T1000 (cell line): ENCODE results near the gene ISCU.

Experiments
- DNase-seq: peaks from one replicate; lab custom pipeline; 2025; ENCODE audit warnings: mixed read lengths; lab: John Stamatoyannopoulos, UW

The ISCU gene

DNA sequence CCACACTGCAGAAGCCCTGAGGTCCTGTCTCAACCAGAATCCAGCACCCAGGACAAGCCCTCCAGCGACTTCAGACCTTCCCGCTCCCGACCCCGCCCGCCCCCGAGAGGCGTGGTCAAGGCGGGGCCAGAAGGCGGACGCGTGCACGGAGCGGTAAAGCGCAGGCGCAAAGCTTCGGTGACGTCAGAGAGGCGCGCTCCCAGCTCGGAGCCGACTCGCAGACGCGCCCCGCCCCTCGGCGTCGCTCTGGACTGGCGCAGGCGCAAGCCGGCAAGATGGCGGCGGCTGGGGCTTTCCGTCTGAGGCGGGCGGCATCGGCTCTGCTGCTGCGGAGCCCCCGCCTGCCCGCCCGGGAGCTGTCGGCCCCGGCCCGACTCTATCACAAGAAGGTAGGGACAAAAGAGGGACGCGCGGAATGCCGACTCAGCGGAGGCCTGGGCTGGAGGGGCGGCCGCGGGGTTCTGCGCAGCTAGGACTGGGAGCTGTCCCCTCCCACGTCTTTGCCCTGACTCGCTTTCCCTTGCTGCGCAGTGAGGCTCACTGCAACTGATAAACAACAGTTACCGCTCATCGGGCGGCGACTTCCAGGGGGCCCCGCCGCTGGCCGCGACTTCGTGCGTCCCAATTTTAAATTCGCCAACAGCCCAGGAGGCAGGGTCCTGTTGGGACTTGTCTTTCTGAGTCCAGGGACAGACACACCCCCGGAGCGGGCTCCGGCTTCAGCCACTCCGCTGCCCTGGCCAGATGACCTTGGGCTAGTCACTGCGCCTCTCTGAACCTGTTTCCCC lies at the start of gene ISCU:
ISCU (plus strand) TSS at position 249 of the 788 bp plus-strand sequence; CDS start at position 276, 27 bp downstream.
- DNase-seq: peak; percentile 97

DNA sequence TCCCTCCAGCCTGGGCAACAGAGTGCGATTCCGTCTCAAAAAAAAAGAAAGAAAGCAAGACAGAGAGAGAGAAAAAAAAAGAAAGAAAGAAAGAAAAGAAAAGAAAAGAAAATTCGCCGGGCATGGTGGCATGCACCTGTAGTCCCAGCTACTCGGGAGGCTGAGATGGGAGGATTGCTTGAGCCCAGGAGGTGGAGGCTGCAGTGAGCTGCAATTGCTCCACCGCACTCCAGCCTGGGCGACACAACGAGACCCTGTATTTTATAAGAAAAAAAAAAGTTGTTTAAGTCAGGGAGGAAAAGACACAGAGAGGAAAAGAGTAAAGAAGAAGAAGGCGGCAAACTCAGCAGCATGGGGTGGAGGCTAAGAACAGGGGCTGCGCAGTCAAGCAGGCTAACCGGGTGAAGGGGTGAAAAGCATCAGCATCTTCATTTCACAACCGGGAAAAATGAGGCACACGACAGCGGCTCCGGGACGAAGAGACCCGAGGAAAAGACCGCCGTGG lies 47.9 kb upstream of the ISCU start:
- DNase-seq: no peak

DNA sequence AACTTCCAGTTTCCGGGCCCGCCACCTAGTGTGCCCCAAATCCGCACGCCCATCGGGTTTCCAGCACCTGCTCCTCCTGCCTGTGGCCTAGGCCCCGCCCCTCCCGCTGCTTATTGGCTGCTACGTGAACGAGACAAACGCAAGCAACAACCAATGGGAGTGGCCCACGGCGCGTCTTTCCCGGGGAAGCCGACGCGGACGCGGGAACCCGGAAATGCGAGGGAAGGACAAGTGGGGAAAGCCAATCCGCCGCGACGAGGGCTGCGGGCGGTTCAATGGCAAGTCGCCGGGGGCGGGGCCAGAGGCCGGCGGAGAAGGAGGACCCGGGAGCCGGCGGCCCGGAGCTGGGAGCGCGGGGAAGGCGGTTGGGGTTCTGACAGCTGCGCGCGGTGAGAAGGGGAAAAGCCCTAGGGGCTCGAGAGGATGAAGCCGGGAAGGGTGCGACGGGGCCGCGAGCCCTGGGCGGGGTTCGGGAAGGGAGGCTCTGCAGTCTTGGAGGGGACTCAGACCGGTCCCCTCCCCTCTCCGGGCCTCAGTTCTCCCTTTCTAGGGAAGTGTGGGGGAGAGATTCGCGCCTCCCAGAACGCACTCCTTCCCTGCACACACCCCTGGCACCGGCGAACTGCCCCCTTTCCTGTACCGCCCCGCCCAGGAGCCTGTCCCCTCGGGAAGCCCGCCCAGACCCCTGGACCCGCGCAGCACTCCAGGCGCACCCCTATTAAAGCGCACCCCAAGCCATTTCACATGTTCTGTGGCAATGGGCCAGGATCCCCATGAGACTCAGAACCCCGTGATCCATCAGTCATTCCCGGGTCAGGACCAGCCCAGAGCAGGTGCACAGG lies 47.2 kb upstream of the ISCU start, which contains the start of gene FICD:
FICD (plus strand) TSS at position 305 of the 842 bp plus-strand sequence. CDS start 1,696 bp downstream, outside the sequence.
- DNase-seq: peak; percentile 97

DNA sequence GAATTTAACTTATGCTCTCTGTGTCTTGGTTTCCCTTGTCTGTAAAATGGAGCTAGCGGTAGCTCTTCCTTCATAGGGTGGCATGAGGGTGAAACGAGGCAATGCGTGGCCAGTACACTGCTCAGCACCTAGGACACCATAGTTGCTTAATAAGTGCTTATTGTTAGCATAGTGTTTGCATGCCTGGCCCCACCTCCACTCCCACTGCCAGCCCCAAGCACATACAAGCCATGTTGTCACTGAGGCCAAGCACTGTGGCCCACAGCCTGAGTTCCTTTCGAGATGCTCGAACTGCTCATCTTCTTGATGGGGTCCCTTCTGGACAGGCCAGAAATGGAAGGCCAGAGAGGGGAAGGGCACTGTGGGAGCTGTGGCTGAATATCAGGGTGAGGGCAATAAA lies 46.5 kb upstream of the ISCU start:
- DNase-seq: no peak

DNA sequence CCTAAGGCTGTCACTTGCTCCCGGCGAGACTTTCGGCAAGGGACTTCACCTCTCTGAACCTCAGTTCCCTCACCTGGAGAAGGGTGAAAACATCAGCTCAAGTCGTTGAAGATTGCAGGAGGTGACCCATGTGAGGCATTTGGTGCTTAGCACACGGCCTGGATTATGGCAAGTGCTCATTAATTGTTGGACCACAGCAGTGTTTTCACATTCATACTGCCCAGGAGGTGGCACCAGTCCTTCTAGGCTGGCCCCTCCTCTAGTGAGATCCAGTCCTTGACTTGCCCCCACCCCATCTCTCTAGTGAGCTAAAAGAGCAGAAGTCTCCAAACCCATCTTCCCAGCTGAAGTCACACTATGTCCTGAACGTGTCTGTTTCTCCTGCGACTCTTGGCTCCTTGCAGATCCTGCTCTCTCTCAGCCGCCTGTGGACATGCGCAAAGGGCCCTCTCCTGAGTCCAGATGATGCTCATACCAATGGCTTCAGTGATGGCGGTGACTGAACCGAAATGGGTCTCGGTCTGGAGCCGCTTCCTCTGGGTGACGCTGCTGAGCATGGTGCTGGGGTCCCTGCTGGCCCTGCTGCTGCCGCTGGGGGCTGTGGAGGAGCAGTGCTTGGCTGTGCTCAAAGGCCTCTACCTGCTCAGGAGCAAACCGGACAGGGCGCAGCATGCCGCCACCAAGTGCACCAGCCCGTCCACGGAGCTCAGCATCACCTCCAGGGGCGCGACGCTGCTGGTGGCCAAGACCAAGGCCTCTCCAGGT lies 45.7 kb upstream of the ISCU start:
- DNase-seq: no peak

DNA sequence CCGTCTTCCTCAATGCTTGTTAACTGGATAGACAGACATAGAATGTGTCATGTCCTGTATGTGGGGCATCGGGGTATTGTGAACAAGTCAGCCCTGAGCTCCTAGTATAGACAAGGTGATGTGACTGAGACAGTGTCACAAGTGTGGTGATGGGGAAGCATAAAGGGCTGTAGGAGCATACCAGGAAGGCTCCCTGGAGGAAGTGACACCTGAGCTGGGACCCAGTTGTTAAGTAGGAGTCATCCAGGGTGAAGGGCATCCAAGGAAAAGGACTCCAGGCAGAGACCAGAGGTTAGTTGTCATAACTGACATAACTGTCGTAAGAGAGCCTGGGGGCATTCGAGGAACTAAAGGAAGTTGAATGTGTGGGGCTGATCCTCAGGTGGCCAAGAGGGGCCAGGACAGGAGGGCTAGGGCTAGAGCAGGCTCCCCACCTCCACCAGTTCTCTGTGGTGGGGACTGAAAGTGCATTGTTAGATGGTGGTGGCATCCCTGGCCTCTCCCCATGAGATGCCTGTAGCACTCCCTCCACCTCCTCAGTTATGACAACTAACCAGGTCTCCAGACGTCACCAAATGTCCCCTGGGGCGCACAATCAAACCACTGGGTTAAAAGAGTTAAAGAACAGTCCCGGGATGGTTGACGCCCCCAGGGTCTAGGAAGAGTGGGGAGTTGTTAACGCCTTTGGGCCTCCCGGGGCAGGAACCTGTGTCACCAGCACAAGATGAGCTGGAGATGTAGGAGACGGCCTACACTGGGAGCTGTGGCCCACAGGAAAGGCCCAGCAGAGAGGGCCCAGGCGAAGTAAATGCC lies 44.9 kb upstream of the ISCU start:
- no peak for DNase-seq

DNA sequence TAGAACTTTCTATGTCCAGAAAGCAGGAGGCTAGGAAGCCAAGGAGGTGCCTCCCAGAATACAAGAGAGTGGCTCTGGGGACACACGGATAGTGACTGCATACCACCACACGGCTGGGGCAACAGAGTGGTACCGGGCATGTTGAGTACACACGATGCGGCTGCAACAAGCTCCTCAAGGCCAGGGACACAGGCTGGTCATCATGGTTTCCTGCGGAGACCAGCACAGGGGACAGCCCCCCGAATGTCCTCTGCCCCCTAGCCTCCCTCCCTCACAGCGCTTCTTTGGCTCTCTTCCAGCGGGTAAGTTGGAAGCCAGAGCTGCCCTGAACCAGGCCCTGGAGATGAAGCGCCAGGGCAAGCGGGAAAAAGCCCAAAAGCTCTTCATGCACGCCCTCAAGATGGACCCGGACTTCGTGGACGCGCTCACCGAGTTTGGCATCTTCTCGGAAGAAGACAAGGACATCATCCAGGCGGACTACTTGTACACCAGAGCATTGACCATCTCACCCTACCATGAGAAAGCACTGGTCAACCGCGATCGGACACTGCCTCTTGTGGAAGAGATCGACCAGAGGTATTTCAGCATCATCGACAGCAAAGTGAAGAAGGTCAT lies 44.2 kb upstream of the ISCU start:
- no peak for DNase-seq

DNA sequence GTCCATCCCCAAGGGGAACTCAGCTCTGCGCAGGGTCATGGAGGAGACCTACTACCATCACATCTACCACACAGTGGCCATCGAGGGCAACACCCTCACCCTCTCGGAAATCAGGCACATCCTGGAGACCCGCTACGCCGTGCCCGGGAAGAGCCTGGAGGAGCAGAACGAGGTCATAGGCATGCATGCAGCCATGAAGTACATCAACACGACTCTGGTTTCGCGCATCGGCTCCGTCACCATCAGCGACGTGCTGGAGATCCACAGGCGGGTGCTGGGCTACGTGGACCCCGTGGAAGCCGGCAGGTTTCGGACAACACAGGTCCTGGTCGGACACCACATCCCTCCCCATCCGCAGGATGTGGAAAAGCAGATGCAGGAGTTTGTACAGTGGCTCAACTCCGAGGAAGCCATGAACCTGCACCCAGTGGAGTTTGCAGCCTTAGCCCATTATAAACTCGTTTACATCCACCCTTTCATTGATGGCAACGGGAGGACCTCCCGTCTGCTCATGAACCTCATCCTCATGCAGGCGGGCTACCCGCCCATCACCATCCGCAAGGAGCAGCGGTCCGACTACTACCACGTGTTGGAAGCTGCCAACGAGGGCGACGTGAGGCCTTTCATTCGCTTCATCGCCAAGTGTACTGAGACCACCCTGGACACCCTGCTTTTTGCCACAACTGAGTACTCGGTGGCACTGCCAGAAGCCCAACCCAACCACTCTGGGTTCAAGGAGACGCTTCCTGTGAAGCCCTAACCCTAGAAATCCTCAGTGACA lies 43.5 kb upstream of the ISCU start:
- no peak for DNase-seq

DNA sequence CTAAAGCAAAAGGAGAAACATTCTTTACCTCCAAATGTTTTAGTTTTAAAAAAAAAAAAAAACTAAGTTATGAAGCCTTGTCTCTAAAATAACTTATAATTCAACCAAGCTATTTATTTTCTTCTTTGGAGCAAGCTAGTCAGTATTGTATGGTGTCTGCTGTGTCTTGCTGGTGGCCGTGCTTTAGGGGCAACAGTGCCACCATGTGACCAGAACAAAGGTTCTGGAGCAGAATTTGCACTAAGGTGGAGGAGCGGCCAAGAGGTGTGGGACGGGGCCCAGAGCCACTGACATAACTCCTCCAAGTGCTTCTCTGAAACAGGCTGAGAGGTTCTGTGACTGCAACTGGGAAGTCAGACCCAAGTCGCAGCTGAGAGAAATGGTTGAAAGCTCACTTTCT lies 42.8 kb upstream of the ISCU start:
- DNase-seq: no peak

DNA sequence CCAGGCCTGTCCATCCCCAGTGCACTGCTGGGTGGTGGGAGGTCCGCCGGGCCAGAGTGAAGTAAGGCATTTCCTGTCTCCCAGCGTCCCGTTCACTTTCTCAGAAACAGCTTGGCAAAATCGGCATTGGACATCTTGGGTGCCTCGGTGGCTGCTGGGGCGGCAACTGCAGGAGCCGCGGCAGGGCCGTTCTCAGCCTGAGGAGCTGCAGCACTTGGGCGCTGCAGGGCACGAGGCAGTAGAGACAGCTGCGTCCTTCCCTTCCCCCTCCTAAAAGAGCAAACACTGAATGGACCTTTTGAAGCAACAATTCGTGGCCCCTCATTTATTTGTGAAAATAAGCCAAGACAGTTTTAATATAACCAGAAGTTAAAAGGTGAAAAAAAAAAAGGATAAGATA lies 39.0 kb upstream of the ISCU start:
- no peak for DNase-seq

DNA sequence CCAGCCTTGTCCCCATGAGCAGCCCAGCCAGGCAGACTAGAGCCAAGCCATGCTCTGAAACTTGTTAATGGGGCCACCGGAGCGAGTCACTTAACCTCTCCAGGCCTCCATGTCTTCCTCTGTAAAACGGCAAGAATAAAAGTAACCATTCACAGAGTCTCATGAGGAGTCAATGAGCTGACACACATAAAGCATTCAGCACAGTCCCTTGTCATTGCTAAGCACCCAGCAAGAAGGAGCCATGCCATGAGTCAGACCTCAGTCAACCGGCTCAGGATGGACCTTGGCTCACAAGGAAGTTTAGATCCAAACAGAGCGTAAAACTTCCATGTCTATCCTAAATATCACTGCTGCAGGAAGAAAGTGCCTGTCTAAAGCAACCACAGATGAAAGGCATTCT lies 36.7 kb upstream of the ISCU start:
- no peak for DNase-seq

DNA sequence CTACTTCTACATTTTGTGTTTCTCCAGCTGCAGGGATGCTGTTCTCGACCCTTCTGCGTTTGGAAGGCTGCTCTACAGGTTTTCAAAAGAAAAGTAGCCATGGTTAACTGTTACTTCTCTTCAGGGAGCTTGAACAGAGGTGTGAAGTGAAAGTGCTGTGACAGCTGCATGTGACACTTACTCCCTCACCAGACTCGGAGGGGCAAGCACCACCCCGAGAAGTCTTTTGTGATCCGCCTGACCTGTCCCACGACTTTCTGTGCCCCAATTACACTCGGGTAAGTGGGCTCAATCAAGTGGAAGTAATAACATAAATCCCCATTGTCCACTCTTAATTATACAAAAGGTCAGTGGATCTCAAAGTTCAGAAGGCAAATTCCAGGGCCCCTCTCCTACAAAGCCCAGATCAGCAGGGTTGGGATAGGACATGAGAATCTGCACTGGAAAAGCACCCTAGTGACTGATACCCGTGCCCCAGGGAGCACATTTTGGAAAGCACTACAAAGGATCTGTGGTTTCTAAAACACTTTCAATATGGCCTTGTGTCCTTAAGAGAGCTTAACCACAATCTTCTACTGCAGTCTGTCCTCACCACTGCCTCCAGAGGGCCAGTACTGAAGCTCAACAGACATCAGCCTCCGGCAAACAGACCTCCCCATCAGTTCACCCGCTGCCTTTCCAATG lies 35.8 kb upstream of the ISCU start:
- no peak for DNase-seq

DNA sequence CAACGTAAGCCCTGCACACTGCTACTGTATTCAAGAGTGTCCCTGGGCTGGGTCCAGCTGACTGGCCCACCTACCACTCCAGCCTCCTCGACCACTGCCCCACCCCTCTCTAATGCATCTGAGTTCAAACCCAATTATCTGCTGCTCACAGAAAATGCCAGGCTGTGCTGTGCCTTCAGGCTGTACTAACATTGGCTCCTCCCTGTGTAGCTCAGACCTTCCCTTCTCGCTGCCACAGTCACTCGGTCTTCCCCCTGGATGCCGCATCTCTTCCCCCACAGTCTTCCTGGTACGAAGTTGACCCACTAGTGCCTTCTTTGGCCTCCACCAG lies 35.3 kb upstream of the ISCU start:
- DNase-seq: no peak

DNA sequence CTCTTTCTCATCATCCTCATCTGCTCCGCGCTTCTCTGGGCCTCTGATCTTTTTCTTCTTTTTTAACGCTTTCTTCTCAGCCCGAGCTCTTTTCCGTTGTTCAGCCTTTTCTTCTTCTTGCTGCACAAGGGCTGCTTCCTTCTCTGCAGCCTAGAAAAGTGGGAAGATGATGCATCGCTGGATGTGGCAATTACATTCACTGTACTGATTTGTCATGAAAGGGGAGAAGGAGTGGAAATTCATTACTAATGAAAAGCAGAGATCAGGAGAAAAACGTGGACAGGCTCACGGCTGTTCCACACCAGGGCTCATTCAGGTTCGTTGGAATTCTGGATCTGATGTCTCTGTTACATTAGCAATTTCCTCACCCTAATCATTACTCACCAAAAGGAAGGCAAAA lies 32.2 kb upstream of the ISCU start:
- DNase-seq: no peak

DNA sequence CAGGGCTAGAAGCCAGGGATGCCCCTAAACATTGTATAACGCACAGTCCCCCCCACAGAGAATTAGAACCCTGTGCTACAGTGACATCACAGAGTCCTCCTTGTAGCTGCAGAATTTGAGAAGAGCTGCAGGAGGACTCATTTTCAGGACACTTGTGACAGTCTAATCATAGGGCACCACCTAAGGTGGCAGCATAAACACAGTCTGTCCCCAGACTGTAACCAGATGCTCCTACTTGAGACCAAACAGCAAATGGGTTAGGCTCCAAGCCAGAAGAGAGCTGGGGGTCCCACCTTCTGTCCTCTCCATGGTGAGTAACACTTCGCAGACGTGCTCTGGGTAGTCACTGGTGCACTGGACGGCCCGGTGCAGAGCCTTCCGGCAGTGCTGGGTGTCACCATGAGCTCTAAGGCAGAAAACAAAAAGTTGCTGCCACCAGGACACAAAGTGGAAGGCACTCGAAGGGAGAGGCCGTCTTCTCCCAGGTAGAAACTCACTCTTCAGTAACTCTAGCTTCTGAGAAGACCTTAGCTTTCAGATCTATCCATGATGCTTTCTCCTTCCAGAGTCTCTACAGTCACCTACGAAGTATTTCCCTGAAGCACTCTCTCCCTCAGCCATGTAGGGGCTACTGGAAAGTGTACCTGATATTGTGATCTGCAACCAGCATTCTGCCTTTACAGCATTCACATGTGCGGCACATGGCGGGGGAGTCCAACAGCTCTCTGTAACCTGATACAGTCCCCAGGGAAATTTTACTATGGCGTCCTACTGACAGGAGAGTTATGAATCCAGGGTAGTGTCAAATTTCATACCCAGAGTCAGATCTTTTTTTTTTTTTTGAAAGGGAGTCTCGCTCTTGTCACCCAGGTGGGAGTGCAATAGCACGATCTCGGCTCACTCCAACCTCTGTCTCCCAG lies 30.2 kb upstream of the ISCU start:
- DNase-seq: no peak

DNA sequence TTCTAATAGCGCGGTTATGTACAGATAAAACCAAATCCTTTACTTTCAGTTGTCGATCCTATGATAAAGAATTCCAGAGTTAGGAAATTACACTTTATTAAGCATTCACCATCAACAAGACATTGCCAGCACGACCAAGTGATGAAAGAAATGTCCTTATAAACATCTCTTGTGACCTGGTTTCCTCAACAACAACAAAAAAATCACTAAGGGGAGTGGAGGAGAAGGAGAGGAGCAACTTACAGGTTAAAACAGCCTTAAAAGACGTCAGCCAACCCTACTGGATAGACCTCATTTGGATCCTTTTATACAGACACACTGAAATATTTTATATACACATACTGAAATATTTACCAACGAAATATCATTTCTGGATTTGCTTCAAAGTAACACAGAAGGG lies 24.2 kb upstream of the ISCU start:
- DNase-seq: no peak

DNA sequence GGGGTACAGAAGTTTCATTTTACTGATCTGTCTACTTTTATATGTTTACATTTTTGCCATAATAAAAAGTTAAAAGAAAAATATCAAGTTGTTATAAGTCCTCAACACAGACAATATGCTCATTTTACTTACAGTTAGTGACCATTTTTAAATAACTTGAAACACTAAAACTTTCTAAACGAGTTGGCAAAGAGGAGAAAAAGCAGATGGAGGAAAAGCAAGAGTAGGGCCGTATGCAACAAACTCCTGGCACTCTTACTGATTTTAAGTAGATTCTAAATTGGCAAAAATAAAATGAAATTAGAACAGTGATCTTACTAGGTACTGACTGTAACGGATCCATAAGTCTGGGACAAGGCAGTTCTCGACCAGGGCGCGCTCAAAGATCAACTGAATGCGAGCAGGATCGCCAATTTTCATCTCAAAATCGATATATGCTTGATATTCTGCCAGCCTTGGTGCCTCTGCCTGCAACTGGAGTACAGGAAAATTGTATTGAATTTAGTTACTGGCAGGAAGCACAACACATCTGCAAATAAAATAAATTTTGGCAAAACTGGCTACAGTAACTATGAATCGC lies 23.7 kb upstream of the ISCU start:
- no peak for DNase-seq

DNA sequence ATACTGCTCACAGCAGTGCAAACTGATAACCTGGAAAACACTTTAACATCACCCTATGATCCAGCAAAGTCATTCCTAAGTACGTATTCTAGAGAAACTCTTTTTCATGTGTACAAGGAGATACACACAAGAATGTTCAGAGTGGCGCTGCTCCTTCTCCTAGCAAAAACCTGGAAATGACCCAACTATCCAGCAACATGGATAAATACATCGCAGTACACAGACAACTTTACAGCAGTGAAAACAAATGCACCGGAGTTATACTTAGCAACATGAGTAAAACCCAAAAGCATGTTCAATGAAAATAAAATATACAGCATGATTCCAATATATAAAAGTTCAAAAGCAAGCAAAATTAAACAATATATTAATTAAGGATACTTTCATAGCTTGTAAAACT lies 20.1 kb upstream of the ISCU start:
- no peak for DNase-seq
